Measurements from ENCODE around the gene TRAP1. TPM values are rescaled to one million over a fixed set of nuclear protein-coding genes. Genes with fewer than 3 reads are reported as not detected.

The TRAP1 gene
- polyA plus RNA-seq, 6 donors from 2014 or later = 31.2 to 54.4 (median 39.8) TPM

- ATAC-seq (ENCODE audit: low read depth in 2 of 2) = no peak
- Mint-ChIP-seq H3K9me3 (peaks cover 0 to 2% (median 0%) of the 10 kb centered on the region in 7 donors), H3K4me3 (peak overlapping the region in 1 of 8 donors; percentile 6), H3K36me3 (peaks cover 22 to 42% of the 10 kb centered on the region in 2 donors), H3K27ac (peak overlapping the region in 2 of 6 donors; percentile 11 to 47), H3K4me1 (peaks cover 0 to 3% (median 0%) of the 10 kb centered on the region in 3 donors), H3K27me3 (no peaks in the 10 kb centered on the region)
- no peak for DNase-seq
These were observed 14.8 kb upstream of the TRAP1 start for GRCh38 chr16:3732171-3732570.

- Mint-ChIP-seq H3K4me3 (peak overlapping the region in 1 of 8 donors; percentile 75), H3K36me3 (peaks cover 14 to 34% of the 10 kb centered on the region in 2 donors), H3K9me3 (peaks cover 0 to 2% (median 0%) of the 10 kb centered on the region in 7 donors), H3K27me3 (no peaks in the 10 kb centered on the region), H3K27ac (peak overlapping the region in 2 of 6 donors; percentile 63 to 90), H3K4me1 (peaks cover 0 to 3% (median 0%) of the 10 kb centered on the region in 3 donors)
- ATAC-seq (ENCODE audit: low read depth in 2 of 2) = no peak
- DNase-seq = no peak
These were observed 14.0 kb upstream of the TRAP1 start for GRCh38 chr16:3731126-3731935.

GRCh38 chr16:3730161-3731125 is 13.1 kb upstream of the TRAP1 start:
- Mint-ChIP-seq H3K4me1 (no peaks in the 10 kb centered on the region), H3K4me3 (no peak overlapping the region), H3K27me3 (no peaks in the 10 kb centered on the region), H3K27ac (peak overlapping the region in 2 of 6 donors; percentile 53 to 76), H3K9me3 (peaks cover 0 to 2% (median 0%) of the 10 kb centered on the region in 7 donors), H3K36me3 (peaks cover 9 to 25% of the 10 kb centered on the region in 2 donors)
- DNase-seq (no peak), ATAC-seq (ENCODE audit: low read depth in 2 of 2) (no peak)

GRCh38 chr16:3729161-3730112 is 12.1 kb upstream of the TRAP1 start:
- peaks cover 9 to 18% of the 10 kb centered on the region in 2 donors for H3K36me3 Mint-ChIP-seq
- DNase-seq (no peak), ATAC-seq (ENCODE audit: low read depth in 2 of 2) (no peak)
- no peak overlapping the region for H3K4me3 Mint-ChIP-seq
- peaks cover 0 to 7% (median 6%) of the 10 kb centered on the region in 3 donors for H3K4me1 Mint-ChIP-seq
- no peaks in the 10 kb centered on the region for H3K27me3 Mint-ChIP-seq
- H3K9me3 Mint-ChIP-seq = no peaks in the 10 kb centered on the region
- H3K27ac Mint-ChIP-seq = peak overlapping the region in 1 of 6 donors; percentile 63

- DNase-seq (no peak), ATAC-seq (ENCODE audit: low read depth in 2 of 2) (no peak)
- Mint-ChIP-seq H3K27ac (peak overlapping the region in 1 of 6 donors; percentile 53), H3K4me3 (no peak overlapping the region), H3K4me1 (peaks cover 0 to 8% (median 7%) of the 10 kb centered on the region in 3 donors), H3K9me3 (no peaks in the 10 kb centered on the region), H3K36me3 (peaks cover 5 to 18% of the 10 kb centered on the region in 2 donors), H3K27me3 (no peaks in the 10 kb centered on the region)
These were observed 11.3 kb upstream of the TRAP1 start for GRCh38 chr16:3728424-3729160.

GRCh38 chr16:3727806-3728381 is 10.6 kb upstream of the TRAP1 start:
- Mint-ChIP-seq H3K4me3 (no peak overlapping the region), H3K4me1 (peaks cover 0 to 8% (median 7%) of the 10 kb centered on the region in 3 donors), H3K36me3 (peaks cover 5 to 18% of the 10 kb centered on the region in 2 donors), H3K27ac (peak overlapping the region in 2 of 6 donors; percentile 21 to 56), H3K9me3 (no peaks in the 10 kb centered on the region), H3K27me3 (no peaks in the 10 kb centered on the region)
- ATAC-seq (ENCODE audit: low read depth in 2 of 2) (no peak), DNase-seq (no peak)

GRCh38 chr16:3726021-3726687 is 8.8 kb upstream of the TRAP1 start:
- Mint-ChIP-seq H3K4me1 (peaks cover 0 to 8% (median 7%) of the 10 kb centered on the region in 3 donors), H3K27me3 (no peaks in the 10 kb centered on the region), H3K4me3 (no peak overlapping the region), H3K36me3 (peaks cover 5 to 12% of the 10 kb centered on the region in 2 donors), H3K27ac (peak overlapping the region in 3 of 6 donors; percentile 60 to 89 (median 62)), H3K9me3 (no peaks in the 10 kb centered on the region)
- no peak for ATAC-seq (ENCODE audit: low read depth in 2 of 2)
- no peak for DNase-seq

- Mint-ChIP-seq H3K9me3 (no peaks in the 10 kb centered on the region), H3K36me3 (peaks cover 2 to 6% of the 10 kb centered on the region in 2 donors), H3K27ac (peak overlapping the region in 2 of 6 donors; percentile 11 to 65), H3K27me3 (no peaks in the 10 kb centered on the region), H3K4me1 (peaks cover 0 to 8% (median 7%) of the 10 kb centered on the region in 3 donors), H3K4me3 (peak overlapping the region in 2 of 8 donors; percentile 15 to 59)
- no peak for DNase-seq
- ATAC-seq (ENCODE audit: low read depth in 2 of 2) = no peak
These were observed 8.0 kb upstream of the TRAP1 start for GRCh38 chr16:3725276-3725675.

- peak overlapping the region in 1 of 6 donors; percentile 27 for H3K27ac Mint-ChIP-seq
- ATAC-seq (ENCODE audit: low read depth in 2 of 2) = no peak
These were observed 5.2 kb upstream of the TRAP1 start for GRCh38 chr16:3722508-3722907.

GRCh38 chr16:3720418-3720817 is 3.1 kb upstream of the TRAP1 start:
- peak overlapping the region in 1 of 6 donors; percentile 69 for H3K27ac Mint-ChIP-seq
- H3K4me3 Mint-ChIP-seq = peak overlapping the region in 1 of 8 donors; percentile 61
- DNase-seq (no peak), ATAC-seq (ENCODE audit: low read depth in 2 of 2) (no peak)
- no peaks in the 10 kb centered on the region for H3K36me3 Mint-ChIP-seq
- H3K9me3 Mint-ChIP-seq = no peaks in the 10 kb centered on the region
- H3K27me3 Mint-ChIP-seq = no peaks in the 10 kb centered on the region
- H3K4me1 Mint-ChIP-seq = peaks cover 7 to 29% (median 17%) of the 10 kb centered on the region in 3 donors

More at GRCh38 chr16:3722508-3722907, 5.2 kb upstream of the TRAP1 start:
- Mint-ChIP-seq H3K9me3 (no peaks in the 10 kb centered on the region), H3K36me3 (no peaks in the 10 kb centered on the region), H3K4me3 (no peak overlapping the region), H3K4me1 (peaks cover 4 to 17% (median 17%) of the 10 kb centered on the region in 3 donors), H3K27me3 (no peaks in the 10 kb centered on the region)
- no peak for DNase-seq

GRCh38 chr16:3718628-3719027 is 1.3 kb upstream of the TRAP1 start:
- no peak for DNase-seq
- Mint-ChIP-seq H3K27ac (peak overlapping the region in 3 of 6 donors; percentile 76 to 92 (median 76)), H3K4me3 (peak overlapping the region in 7 of 8 donors; percentile 52 to 91 (median 81))

More at GRCh38 chr16:3718628-3719027, 1.3 kb upstream of the TRAP1 start:
- Mint-ChIP-seq H3K4me1 (peaks cover 10 to 38% (median 16%) of the 10 kb centered on the region in 3 donors), H3K27me3 (no peaks in the 10 kb centered on the region), H3K9me3 (no peaks in the 10 kb centered on the region), H3K36me3 (no peaks in the 10 kb centered on the region)
- no peak for ATAC-seq (ENCODE audit: low read depth in 2 of 2)
